C4-2B (cell line): Measurements from ENCODE around the gene CD274.
"Not testable (repeated sequence)": the region's sequence is repeated elsewhere in the genome, so short reads cannot be mapped to it uniquely, and the experiment has no call there.

Source experiments
- CTCF ChIP-seq: fragments of 450-650 bp; conservative IDR thresholded peaks from 2 replicates; pipeline ENCODE4 v1.5.1; 2017; ENCODE audit warnings: mild to moderate bottlenecking
- ZFX ChIP-seq: fragments of 450-650 bp; IDR thresholded peaks from 2 replicates; pipeline ENCODE4 v1.6.1; 2017

GRCh38 chr9:5464831-5465330 lies 14.5 kb downstream of the CD274 start:
- not testable (repeated sequence) for TF ChIP-seq CTCF, ZFX
